ENCODE results near the gene KRTAP5-10. TPM values are rescaled to one million over a fixed set of nuclear protein-coding genes. Genes with fewer than 3 reads are reported as not detected.
"Not testable (repeated sequence)": the region's sequence is repeated elsewhere in the genome, so short reads cannot be mapped to it uniquely, and the experiment has no call there.

Gene KRTAP5-10
- polyA plus RNA-seq, 4 donors, result 0.12 to 0.21 (median 0.20) TPM; not detected in 1

DNA sequence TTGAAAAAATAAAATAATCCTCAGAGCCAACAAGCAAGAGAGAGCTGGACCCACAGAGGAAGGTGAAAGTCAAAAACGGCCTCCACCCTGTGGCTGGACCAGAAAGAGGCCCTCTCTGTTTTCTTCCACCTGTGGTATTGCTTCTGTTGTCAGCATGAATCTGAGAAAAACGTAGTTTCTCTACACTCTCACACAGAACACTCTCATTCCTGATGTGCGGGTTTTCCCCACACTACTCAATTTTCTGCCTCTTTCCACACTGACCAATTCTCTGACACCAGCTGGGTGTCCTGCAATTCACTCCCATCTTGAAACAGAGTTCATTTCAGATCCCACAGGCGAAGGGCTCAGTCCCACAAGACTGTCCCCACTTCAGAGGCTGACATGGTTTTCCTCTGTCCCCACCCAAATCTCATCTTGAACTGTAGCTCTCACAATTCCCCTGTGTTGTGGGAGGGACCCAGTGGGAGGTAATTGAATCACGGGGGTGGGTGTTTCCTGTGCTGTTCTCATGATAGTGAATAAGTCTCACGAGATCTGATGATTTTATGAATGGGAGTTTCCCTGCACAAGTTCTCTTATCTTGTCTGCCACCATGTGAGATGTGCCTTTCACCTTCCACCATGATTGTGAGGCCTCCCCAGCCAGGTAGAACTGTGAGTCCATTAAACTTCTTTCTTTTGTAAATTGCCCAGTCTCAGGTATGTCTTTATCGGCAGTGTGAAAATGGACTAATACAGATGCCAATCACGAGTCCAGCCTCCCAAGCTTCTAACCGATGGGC, 24.6 kb upstream of the KRTAP5-10 start:
- DNase-seq (ENCODE audit: low read depth in 4 of 4, low spot score in 3 of 4), result not testable (repeated sequence)

DNA sequence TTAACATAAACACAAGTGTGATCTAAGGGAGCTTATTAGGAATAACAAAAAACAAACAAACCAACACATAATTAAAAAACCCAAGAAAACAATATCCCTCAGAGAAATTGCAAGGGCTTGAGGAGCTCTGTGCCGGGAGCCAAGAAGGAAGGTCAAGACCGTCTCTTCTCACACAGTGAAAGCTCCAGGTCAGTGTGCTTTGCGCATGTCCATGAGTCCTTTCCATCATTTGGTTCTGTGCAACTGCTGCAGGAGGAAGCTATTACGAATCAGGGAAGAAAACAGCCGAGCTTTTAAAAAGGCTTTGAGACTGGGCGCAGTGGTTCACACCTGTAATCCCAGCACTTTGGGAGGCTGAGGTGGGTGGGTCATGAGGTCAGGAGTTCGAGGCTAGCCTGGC, 23.0 kb upstream of the KRTAP5-10 start:
- no peak for DNase-seq (ENCODE audit: low read depth in 4 of 4, low spot score in 3 of 4)

DNA sequence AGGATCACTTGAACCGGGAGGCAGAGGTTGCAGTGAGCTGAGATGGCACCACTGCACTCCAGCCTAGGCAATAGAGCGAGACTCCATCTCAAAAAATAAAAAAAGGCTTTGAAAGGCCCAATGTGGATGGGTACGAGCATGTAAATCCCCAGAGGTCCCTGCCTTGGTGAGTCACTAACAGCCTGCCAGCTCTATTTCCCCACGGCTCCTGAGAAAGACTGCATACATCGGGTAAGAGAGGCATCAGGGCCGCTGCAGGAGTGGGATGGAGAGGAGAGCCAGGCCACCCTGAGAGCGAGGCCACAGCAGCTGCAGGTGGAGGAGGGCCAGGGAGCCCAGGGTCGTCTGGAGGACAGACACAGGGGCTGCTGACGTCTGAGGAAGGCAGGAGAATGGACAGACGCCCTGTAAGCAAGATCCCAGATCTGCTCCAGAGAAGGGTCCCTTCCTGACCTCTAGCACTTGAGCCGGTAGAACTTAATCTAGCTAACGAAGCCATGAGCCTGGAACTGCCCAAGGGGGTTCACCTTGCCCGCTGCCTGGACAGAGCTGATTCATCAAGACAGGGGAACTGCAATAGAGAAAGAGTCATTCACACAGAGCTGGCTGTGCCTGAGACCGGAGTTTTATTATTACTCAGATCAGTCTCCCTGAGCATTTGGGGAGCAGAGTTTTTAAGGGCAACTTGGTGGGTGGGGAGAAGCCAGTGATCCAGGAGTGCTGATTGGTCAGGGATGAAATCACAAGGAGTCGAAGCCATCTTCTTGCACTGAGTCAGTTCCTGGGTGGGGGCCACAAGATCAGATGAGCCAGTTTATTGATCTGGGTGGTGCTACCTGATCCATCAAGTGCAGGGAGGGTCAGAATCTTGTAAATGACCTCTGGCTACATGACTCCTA, 22.2 kb upstream of the KRTAP5-10 start:
- no peak for DNase-seq (ENCODE audit: low read depth in 4 of 4, low spot score in 3 of 4)

DNA sequence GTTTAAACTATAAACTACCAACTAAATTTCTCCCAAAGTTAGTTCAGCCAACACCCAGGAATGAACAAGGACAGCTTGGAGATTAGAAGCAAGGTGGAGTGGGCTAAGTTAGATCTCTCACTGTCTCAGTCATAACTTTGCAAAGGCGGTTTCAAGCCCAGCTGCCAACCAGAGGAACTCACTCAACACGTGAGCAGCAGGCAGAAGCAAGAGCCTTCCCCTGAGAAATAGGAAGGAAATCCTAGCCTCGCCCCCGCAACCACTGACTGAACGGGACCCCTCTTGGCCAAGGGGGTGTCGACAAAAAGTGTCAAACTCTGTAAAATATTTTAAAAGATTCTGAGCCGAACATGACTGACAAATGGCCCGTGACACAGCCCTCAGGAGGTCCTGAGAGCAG, 21.5 kb upstream of the KRTAP5-10 start:
- no peak for DNase-seq (ENCODE audit: low read depth in 4 of 4, low spot score in 3 of 4)

DNA sequence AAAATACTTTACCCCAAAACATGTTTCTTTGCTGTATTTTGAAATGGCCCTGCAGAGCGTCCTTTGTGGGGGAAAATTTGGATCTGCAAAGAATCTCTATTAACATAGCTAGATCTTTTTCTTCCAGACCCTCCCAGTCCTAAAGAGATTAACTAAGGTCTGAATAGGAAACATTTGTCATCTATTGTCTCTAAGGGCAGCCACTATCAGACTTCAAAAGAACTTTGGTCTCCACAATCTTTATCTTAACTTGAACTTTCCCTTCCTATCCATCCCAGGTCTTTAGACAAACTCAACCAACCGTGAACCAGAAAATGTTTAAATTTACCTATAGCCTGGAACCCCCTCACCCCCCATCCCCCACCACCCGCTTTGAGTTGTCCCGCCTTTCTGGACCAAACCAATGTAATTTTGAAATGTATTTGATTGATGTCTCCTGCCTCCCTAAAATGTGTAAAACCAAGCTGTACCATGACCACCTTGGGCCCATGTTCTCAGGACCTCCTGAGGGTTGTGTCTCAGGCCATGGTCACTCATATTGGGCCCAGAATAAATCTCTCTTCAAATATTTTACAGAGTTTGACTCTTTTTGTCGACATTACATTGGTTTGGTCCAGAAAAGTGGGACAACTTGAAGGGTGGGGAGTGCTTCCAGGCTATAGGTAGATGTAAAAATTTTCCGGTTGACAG, 20.7 kb upstream of the KRTAP5-10 start:
- DNase-seq (ENCODE audit: low read depth in 4 of 4, low spot score in 3 of 4), result no peak

DNA sequence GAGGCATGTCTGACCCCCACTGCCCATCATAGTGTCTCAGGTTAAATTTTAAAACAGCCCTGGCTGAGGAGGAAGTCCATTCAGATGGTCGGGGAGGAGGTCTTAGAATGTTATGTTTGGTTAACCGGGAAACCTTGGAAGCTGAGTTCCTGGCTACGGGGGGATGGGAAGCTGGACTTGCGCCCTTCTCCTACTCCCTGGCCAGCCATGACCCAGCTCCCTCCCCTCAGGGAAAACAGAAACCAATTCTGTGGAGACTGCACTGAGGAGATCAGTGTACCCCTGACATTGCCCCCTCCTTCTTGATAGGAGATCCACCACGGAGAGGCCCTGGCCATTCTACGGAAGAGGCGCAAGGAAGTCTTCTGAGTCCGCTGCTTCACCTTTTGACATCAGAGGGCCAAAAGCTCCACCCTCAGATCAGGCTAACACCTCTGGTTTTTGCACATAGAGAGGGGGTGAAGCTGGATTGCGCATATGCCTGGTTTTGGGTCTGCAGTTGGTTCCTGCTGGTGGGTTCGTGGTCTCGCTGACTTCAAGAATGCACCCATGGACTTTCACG, 19.9 kb upstream of the KRTAP5-10 start:
- no peak for DNase-seq (ENCODE audit: low read depth in 4 of 4, low spot score in 3 of 4)

DNA sequence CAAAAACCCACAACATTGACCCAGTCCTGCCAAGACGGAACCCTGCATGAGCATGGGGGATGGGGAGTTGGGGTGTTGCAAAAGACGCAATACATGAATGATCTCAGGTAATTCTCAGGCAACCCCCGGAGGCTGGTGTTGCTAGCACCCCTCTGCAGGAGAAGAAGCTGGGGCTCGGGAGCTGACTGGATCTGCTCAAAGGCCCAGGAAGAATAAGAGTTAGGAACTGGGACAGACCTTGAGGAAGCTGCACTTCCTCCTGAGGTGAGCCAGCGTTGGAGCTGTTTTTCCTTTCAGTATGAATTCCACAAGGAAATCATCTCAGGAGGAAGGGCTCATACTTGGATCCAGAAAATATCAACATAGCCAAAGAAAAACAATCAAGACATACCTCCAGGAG, 17.2 kb upstream of the KRTAP5-10 start, which contains the start of gene KRTAP5-9:
KRTAP5-9 (plus strand) TSS at position 301 of the 400 bp plus-strand sequence. CDS start 238 bp downstream, outside the sequence.
- DNase-seq (ENCODE audit: low read depth in 4 of 4, low spot score in 3 of 4), result no peak

DNA sequence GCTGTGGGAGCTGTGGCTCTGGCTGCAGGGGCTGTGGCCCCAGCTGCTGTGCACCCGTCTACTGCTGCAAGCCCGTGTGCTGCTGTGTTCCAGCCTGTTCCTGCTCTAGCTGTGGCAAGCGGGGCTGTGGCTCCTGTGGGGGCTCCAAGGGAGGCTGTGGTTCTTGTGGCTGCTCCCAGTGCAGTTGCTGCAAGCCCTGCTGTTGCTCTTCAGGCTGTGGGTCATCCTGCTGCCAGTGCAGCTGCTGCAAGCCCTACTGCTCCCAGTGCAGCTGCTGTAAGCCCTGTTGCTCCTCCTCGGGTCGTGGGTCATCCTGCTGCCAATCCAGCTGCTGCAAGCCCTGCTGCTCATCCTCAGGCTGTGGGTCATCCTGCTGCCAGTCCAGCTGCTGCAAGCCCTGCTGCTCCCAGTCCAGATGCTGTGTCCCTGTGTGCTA, 16.6 kb upstream of the KRTAP5-10 start:
- no peak for DNase-seq (ENCODE audit: low read depth in 4 of 4, low spot score in 3 of 4)

DNA sequence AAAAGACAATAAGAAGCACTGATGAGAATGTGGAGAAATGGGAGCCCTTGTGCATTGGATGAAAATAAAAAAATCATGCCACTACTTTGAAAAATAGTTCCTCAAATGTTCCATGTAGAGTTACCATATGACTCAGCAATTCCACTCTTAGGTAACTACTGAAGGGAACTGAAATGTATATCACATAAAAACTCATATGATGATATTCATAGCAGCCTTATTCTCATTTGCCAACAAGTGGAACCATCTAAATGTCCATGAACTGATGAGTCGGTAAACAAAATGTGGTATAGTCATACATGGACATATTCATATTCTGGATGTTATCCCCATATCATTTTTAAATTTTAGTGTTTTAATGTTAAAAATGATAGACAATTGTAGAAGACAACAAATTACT, 13.7 kb upstream of the KRTAP5-10 start:
- no peak for DNase-seq (ENCODE audit: low read depth in 4 of 4, low spot score in 3 of 4)

DNA sequence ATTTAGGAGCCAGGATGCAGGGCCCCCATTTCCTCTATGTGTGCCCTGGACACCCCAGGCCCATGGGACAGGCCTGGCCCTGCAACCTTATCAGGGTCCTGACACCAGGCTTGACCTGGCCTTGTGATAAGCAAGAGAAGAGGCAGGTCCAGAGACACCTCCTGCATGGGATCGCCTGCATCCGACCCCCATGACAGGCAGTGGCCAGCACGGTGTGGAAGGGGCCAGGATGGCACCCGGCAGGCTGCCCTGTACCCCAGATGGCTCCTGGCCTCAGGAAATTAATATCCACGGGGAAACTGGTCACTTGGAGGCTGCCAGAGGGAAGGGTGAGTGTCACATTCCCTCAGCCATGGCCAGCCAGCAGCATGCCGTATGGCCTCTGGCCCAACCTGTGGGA, 10.4 kb upstream of the KRTAP5-10 start:
- no peak for DNase-seq (ENCODE audit: low read depth in 4 of 4, low spot score in 3 of 4)

DNA sequence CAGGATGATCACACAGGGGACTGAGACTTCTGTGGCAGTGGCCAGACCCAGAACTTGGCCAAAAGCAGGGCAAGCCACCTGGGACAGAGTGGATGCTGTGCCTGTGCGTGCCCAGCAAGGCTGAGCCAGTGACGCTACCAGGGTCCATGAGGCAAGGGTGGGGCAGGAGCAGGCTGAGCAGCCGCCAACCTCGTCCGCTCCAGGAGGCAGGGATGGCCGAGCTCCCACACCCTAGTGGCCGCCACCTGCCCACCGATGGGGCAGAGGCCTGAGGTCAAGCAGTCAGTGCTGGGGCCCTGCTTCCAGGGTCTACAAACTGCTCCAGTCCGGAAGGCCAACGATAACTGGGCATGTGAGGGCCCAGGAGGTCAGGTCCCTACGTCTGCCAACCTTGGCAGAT, 9.9 kb upstream of the KRTAP5-10 start:
- no peak for DNase-seq (ENCODE audit: low read depth in 4 of 4, low spot score in 3 of 4)

DNA sequence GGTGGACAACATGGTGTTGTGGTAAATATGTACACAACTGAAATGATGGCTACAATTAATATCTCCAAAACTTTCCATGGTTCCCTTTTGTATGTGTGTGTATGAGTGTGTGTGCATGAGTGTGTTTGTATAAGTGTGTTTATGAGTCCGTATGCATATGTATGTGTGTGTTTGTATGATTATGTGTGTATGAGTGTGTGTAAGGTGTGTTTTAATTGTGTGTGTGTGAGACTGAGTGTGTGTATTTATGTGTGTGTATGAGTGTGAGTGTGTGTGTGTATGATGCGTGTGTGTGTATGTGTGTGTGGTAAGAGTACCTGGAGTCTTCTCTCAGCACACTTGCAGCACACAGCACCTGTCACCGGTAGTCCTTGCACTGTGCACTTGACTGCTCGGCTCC, 9.3 kb upstream of the KRTAP5-10 start:
- DNase-seq (ENCODE audit: low read depth in 4 of 4, low spot score in 3 of 4), result no peak

DNA sequence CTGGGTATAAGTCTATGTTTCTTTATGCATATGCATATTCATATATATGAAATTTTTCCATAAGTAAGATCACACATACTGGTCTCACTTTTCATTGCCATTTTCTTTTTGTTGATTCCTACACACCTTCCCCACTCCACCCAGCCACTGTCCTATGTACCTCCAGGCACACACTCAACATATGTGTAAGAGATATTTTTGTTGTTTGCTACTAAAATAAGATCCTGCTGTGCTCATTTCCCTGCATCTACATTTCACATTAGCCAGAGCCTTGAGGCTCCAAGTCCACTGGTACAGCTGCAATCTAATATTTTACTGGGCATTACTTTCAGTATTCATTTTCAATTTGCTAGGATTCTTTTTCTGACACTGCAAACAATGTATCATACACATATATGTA, 8.1 kb upstream of the KRTAP5-10 start:
- no peak for DNase-seq (ENCODE audit: low read depth in 4 of 4, low spot score in 3 of 4)

DNA sequence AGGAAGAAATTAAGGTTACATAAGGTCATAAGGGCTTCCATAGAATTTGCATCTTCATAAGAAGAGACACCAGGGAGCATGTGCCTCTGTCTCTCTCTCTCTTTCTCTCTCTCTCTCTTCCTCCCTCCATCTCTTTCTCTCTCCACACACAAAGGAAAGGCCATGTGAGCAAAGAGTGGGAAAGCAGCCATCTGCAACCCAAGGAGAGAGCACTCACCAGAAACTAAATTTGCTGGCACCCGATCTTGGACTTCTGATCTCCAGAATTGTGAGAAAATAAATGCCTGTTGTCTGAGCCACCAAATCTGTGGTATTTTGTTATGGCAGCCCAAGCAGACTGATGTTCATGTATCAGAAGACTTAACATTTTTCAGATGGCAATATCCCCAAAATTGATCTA, 6.4 kb upstream of the KRTAP5-10 start:
- DNase-seq (ENCODE audit: low read depth in 4 of 4, low spot score in 3 of 4), result no peak

DNA sequence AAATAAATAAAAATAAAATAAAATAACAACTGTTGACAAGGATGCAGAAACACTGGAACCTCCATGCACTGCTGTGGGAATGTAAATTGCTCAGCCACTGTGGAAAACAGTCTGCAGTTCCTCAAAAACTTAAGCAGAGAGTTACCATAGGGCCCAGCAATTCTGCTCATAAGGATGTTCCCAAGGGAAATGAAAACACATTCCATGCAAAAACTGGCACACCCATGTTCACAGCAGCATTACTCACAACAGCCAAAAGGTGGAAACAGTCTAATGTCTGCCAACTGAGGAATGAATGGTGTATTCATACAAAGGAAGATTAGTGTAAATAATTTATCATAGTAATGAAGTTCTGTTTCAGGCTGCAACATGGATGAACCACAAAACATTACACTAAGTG, 3.2 kb upstream of the KRTAP5-10 start:
- no peak for DNase-seq (ENCODE audit: low read depth in 4 of 4, low spot score in 3 of 4)

DNA sequence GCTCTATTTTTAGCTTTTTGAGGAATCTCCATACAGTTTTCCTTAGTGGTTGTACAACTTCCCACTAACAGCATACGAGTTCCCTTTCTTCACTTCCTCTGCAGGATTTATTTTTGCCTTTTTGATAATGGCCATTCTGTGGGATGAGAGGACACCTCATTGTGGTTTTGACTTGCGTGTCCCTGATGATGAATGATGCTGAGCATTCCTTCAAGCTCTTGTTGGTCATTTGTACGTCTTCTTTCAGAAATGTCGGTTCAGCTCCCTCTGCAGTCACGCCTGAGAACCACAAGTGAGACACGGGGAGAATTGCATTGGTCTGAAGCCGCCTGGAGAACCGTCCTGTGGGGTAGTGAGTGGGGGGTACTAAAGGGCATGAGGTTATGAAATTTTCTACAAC, 2.0 kb upstream of the KRTAP5-10 start:
- no peak for DNase-seq (ENCODE audit: low read depth in 4 of 4, low spot score in 3 of 4)

DNA sequence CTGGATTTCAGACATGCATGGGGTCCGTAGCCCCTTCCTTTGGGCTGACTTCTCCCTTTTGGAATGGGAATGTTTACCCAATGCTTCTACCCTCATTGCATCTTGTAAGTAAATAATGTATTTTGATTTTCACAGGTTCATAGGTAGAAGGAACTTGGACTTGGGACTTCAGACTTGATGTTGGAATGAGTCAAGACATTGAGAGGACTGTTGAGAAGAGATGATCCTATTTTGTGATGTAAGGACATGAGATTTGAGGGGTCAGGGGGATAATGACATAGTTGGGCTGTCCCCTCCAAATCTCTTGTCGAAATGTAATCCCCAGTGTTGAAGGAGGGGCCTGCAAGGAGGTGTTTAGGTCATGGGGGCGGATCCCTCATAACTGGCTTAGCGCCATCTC, 933 bp upstream of the KRTAP5-10 start:
- no peak for DNase-seq (ENCODE audit: low read depth in 4 of 4, low spot score in 3 of 4)

DNA sequence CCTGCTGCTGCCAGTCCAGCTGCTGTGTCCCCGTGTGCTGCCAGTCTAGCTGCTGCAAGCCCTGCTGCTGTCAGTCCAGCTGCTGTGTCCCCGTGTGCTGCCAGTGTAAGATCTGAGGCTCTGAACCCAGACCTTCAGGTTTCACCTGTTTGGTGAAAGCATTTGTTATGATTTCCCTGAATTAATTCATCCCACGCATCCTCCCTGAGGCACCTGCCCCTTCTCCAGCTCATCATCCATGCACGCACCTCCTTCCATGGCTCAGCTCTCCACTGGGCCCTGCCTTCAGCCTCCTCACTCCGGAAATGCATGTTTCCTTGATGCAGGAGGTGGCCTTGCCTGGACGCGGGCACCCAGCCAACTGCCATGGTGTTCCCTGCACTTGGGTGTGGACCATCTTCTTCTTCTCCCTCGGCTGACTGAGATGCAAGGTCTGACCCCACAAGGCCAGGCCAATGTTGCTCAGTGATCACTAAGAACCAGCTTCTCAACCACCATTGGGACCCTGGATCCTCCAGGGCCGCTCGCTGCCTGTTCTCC, 788 bp downstream of the KRTAP5-10 start:
- DNase-seq (ENCODE audit: low read depth in 4 of 4, low spot score in 3 of 4), result no peak

DNA sequence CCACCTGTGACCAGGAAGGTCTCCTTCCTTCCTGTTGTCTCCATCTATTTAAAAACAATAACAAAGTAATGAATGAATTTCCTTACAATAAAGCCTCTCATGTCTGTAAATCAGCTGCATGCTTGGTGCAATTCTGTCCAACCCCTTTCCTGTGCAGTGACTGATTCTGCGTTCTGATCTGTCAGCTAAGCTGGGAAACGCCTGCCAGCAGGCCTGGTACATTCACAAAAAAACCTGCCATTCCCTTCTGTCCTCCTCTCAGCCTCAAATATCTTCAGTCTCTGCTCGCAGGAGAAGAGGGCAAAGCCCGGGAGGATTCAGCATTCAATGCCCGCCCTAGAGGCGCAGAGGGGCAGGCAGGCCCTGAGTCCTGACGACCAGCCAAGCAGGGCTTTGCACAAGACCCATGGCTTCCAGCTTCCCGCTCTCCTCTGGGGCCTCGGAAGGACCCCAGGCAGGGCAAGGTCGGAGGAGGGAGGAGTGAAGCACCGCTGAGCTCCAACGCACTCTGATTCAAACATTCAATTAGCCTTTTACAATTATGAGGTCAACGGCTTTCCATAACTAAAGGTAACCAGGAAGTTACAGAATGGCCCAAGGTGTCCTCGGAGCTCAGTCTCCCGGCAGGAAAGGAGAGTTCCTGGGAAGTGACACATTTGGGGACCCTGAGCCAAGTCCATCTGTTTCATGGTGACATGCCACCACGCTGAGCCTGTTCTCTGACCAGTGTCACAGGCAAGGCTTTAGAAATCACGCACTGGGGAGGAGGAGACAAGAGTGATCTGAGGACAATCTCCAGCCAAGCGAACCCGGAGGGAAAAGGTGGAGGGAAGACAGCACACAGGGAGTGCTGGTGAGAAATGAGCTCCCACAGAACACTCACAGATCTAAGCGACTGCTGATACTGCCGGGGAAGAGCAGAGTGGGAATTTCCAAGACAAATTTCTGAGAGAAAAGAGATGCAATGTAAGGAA, 1.6 kb downstream of the KRTAP5-10 start:
- not testable (repeated sequence) for DNase-seq (ENCODE audit: low read depth in 4 of 4, low spot score in 3 of 4)

All from right renal pelvis (tissue), 4 donors.